B cell (primary cell): Measurements from ENCODE around the gene ADK. TPM values are rescaled to one million over a fixed set of nuclear protein-coding genes. Genes with fewer than 3 reads are reported as not detected.

Source experiments
- ATAC-seq: fragments of 200-7000 bp; cut with Tn5 transposase; one replicate; pipeline ENCODE4 v1.10.0; 2021; ENCODE audit warnings: low read depth, mild to moderate bottlenecking, moderate number of reproducible peaks, moderate library complexity
- CTCF ChIA-PET: fragments of 350-600 bp; sonication (Branson Sonifier 250); formaldehyde crosslinking; loops from one replicate; lab custom pipeline; 2021; ENCODE audit warnings: antibody characterized with exemption, inconsistent platforms; lab: Charles Lee
- POLR2A ChIA-PET: fragments of 350-600 bp; sonication (Branson Sonifier 250); formaldehyde crosslinking; loops from one replicate; lab custom pipeline; 2021; ENCODE audit warnings: antibody characterized with exemption; lab: Charles Lee
- DNase-seq: peaks from one replicate; pipeline ENCODE4 v3.0.0; 2013
- H2AFZ ChIP-seq: 2 replicates; pipeline ENCODE4 v1.6.1; 2012; ENCODE audit warnings: mild to moderate bottlenecking, low read depth, low read length; ENCODE audit not compliant: insufficient read depth, poor library complexity, severe bottlenecking
- H3K27ac ChIP-seq, 2 donors: 1 replicate in 1 of 2; 2 replicates in 1 of 2; pipeline ENCODE4 v1.5.1; 2012 to 2013; ENCODE audit warnings: low read length in 2 of 2, mild to moderate bottlenecking in 2 of 2, moderate library complexity in 1 of 2
- H3K27me3 ChIP-seq, 4 experiments: fragments of 200-600 bp in 1 of 4; sonication (generic) in 1 of 4; replicated peaks in 1 of 4; 1 replicate in 2 of 4; 2 replicates in 2 of 4; pipeline versions ENCODE4 v1.6.1 to v1.7.0; 2013 to 2016; ENCODE audit warnings: low read length in 3 of 4, mild to moderate bottlenecking in 2 of 4, mixed read lengths in 1 of 4, moderate library complexity in 1 of 4; ENCODE audit not compliant: insufficient read depth in 4 of 4, control insufficient read depth in 3 of 4; ENCODE audit errors: control extremely low read depth in 1 of 4
- H3K36me3 ChIP-seq, 2 experiments: replicated peaks in 1 of 2; 1 replicate in 1 of 2; 2 replicates in 1 of 2; pipeline versions ENCODE4 v1.6.1 to v1.7.1; 2013; ENCODE audit warnings: low read length in 1 of 2; ENCODE audit not compliant: insufficient read depth in 2 of 2, control insufficient read depth in 1 of 2; ENCODE audit errors: control extremely low read depth in 1 of 2, extremely low read depth in 1 of 2
- H3K4me1 ChIP-seq, 2 donors: fragments of 200-600 bp in 1 of 2; sonication (generic) in 1 of 2; 1 replicate in 1 of 2; 2 replicates in 1 of 2; pipeline versions ENCODE4 v1.5.1 to v1.6.1; 2013 to 2017; ENCODE audit warnings: low read length in 2 of 2; ENCODE audit not compliant: control insufficient read depth in 2 of 2, insufficient read depth in 2 of 2
- H3K4me2 ChIP-seq: replicated peaks from 2 replicates; pipeline ENCODE3; 2012; ENCODE audit warnings: mild to moderate bottlenecking, low read depth, low read length; ENCODE audit not compliant: poor library complexity, severe bottlenecking
- H3K4me3 ChIP-seq, 5 experiments: fragments of 200-600 bp in 1 of 5; sonication (generic) in 1 of 5; 1 replicate in 3 of 5; 2 replicates in 2 of 5; pipeline versions ENCODE4 v1.5.1 to v1.7.0; 2011 to 2016; ENCODE audit warnings: low read length in 4 of 5, mild to moderate bottlenecking in 4 of 5, low read depth in 2 of 5, control low read depth in 1 of 5, moderate library complexity in 1 of 5; ENCODE audit not compliant: insufficient read depth in 1 of 5; ENCODE audit errors: control extremely low read depth in 1 of 5, extremely low read depth in 1 of 5
- H3K79me2 ChIP-seq: fragments of 200-600 bp; sonication (generic); one replicate; pipeline ENCODE4 v1.6.0; 2016; ENCODE audit warnings: low read length; ENCODE audit not compliant: control insufficient read depth, insufficient read depth
- H3K9ac ChIP-seq: fragments of 200-600 bp; sonication (generic); 2 replicates; pipeline ENCODE4 v1.6.1; 2017; ENCODE audit warnings: mild to moderate bottlenecking, low read length, moderate library complexity
- H3K9me3 ChIP-seq, 3 donors: one replicate each; pipeline versions ENCODE4 v1.6.1 to v1.7.1; 2013; ENCODE audit warnings: low read length in 2 of 3; ENCODE audit not compliant: control insufficient read depth in 2 of 3, insufficient read depth in 1 of 3; ENCODE audit errors: control extremely low read depth in 1 of 3
- H4K20me1 ChIP-seq: 2 replicates; pipeline ENCODE4 v1.6.0; 2012; ENCODE audit warnings: mild to moderate bottlenecking, low read length; ENCODE audit not compliant: insufficient read depth, control insufficient read depth, poor library complexity, severe bottlenecking
- H3K27ac Mint-ChIP-seq: one replicate; pipeline ENCODE4 v1.8.0; 2021; ENCODE audit warnings: mixed read lengths
- H3K27me3 Mint-ChIP-seq: one replicate; pipeline ENCODE4 v1.8.0; 2021; ENCODE audit warnings: mixed read lengths
- H3K4me1 Mint-ChIP-seq: one replicate; pipeline ENCODE4 v1.8.0; 2021; ENCODE audit warnings: mixed read lengths
- H3K4me3 Mint-ChIP-seq: one replicate; pipeline ENCODE4 v1.8.0; 2021; ENCODE audit warnings: mixed read lengths
- H3K9me3 Mint-ChIP-seq: one replicate; pipeline ENCODE4 v1.8.0; 2022; ENCODE audit warnings: mixed read lengths; ENCODE audit not compliant: insufficient read depth
- EZH2 ChIP-seq: IDR thresholded peaks from 2 replicates; pipeline ENCODE4 v1.6.1; 2012; ENCODE audit warnings: borderline replicate concordance, low read depth, mild to moderate bottlenecking, moderate library complexity, low read length; ENCODE audit not compliant: insufficient read depth, poor library complexity, severe bottlenecking
- WGBS: methylation state at CpG from one replicate; pipeline ENCODE4 v1.1.5; 2013; ENCODE audit warnings: missing lambda C conversion rate; ENCODE audit not compliant: insufficient coverage; 5-methylcytosine and 5-hydroxymethylcytosine counted together
- intact Hi-C: fragments of 100-400 bp; cut with micrococcal nuclease; formaldehyde crosslinking; loops from one replicate; pipeline ENCODE4 v1.10.0; 2022
- polyA plus RNA-seq: library from polyadenylated mRNA; depleted of rRNA; stranded (reverse); fragments of >200 nt; gene quantifications from 2 replicates; pipeline ENCODE4 v1.2.3, GENCODE V29; 2012
- total RNA-seq, 2 donors: library from RNA; stranded (reverse); fragments of 120-200 nt in 1 of 2; gene quantifications; 1 replicate in 1 of 2; 2 replicates in 1 of 2; pipeline versions ENCODE4 v1.2.3 to v1.2.4, GENCODE V29; 2013 to 2022
- TF ChIP-seq, protein P1 (sequence below): fragments of 200-600 bp; IDR thresholded peaks from one replicate; pipeline ENCODE4 v1.8.0; 2022; ENCODE audit warnings: antibody characterized with exemption, mild to moderate bottlenecking

The ADK gene
- total and polyA plus RNA-seq, 2 donors (not counting 1 experiment from before 2014, with no cell fraction given), result 37.2 to 52.6 TPM

DNA sequence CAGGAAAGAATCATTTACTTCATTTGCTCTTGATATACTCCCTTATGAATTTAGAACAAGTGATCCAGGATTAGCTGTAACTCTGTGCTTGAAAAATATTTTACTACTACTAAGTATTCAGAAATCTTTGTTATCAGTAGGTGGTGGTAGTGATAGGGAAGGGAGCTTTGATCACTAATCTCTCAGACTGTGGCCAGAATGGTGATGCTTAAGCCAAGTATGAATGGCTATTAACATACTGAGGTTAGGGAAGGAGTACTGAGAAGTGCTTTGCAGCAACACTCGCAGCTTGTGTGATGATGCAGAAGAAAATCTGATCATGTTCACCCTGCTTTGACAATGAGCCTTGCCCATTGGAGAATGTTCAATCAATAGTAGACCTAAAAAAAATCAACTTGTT, 29.7 kb upstream of the ADK start:
- Histone ChIP-seq H3K79me2 (no peaks in the 10 kb centered on the region), H2AFZ (no peak overlapping the region), H4K20me1 (no peaks in the 10 kb centered on the region), H3K36me3 (peaks cover 14 to 83% of the 10 kb centered on the region in 2 experiments), H3K4me1 (no peaks in the 10 kb centered on the region), H3K4me3 (no peak overlapping the region), H3K9ac (no peak overlapping the region), H3K4me2 (no peak overlapping the region), H3K9me3 (no peaks in the 10 kb centered on the region), H3K27me3 (no peaks in the 10 kb centered on the region), H3K27ac (no peak overlapping the region)
- no peak overlapping the region for H3K4me3 Mint-ChIP-seq
- TF ChIP-seq EZH2, result no peak
- TF ChIP-seq, protein P1, sequence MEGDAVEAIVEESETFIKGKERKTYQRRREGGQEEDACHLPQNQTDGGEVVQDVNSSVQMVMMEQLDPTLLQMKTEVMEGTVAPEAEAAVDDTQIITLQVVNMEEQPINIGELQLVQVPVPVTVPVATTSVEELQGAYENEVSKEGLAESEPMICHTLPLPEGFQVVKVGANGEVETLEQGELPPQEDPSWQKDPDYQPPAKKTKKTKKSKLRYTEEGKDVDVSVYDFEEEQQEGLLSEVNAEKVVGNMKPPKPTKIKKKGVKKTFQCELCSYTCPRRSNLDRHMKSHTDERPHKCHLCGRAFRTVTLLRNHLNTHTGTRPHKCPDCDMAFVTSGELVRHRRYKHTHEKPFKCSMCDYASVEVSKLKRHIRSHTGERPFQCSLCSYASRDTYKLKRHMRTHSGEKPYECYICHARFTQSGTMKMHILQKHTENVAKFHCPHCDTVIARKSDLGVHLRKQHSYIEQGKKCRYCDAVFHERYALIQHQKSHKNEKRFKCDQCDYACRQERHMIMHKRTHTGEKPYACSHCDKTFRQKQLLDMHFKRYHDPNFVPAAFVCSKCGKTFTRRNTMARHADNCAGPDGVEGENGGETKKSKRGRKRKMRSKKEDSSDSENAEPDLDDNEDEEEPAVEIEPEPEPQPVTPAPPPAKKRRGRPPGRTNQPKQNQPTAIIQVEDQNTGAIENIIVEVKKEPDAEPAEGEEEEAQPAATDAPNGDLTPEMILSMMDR, result no peak
- POLR2A ChIA-PET, result interaction anchor here (0.6 kb wide), 1 partner anchor 310 kb away, joined by 3 read pairs; no protein-coding TSS in a partner anchor
- DNase-seq (no peak), ATAC-seq (no peak)
- no peaks in the 10 kb centered on the region for H3K4me1 Mint-ChIP-seq
- CTCF ChIA-PET, result interaction anchor here (0.6 to 2.2 kb wide), 4 partner anchors 30 to 301 kb away, joined by 3 to 6 read pairs (median 4); partner anchors contain the start of genes ADK and AP3M1
- H3K27me3 Mint-ChIP-seq, result no peaks in the 10 kb centered on the region
- no CpG with 5 or more reads among the region's 1 CpG for WGBS
- intact Hi-C loops, result no loop called here
- H3K9me3 Mint-ChIP-seq, result no peaks in the 10 kb centered on the region
- H3K27ac Mint-ChIP-seq, result no peak overlapping the region

DNA sequence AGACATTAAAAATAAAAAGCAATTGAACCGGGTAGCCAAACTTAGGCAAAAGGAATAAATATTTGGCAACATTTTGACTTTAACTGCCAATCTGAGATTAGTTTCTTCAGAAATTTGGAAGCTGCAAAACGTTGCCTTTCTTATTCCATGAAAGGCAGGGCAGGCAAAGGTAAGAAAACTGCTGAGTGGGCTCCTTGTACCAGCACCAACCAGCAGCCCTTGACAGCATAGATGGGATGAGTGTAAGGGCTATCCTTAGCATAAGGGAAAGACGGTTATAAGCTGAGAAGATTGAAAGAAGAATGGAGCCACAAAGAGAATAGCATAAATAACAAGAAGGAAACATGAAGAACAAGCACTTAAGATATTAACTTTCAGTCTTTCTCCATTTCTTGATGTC, 29.0 kb upstream of the ADK start:
- Mint-ChIP-seq H3K4me3 (no peak overlapping the region), H3K9me3 (no peaks in the 10 kb centered on the region), H3K27ac (peak overlapping the region; percentile 29), H3K4me1 (no peaks in the 10 kb centered on the region), H3K27me3 (no peaks in the 10 kb centered on the region)
- Histone ChIP-seq H4K20me1 (no peaks in the 10 kb centered on the region), H3K4me1 (no peaks in the 10 kb centered on the region), H3K9me3 (no peaks in the 10 kb centered on the region), H2AFZ (no peak overlapping the region), H3K27me3 (no peaks in the 10 kb centered on the region), H3K4me3 (no peak overlapping the region), H3K9ac (no peak overlapping the region), H3K79me2 (no peaks in the 10 kb centered on the region), H3K4me2 (no peak overlapping the region), H3K36me3 (peaks cover 14 to 86% of the 10 kb centered on the region in 2 experiments), H3K27ac (no peak overlapping the region)
- TF ChIP-seq, protein P1, result no peak
- no peak for TF ChIP-seq EZH2
- ChIA-PET CTCF (interaction anchor here (0.6 to 2.2 kb wide), 5 partner anchors 29 to 302 kb away, joined by 3 to 10 read pairs (median 5); partner anchors contain the start of genes ADK and AP3M1), POLR2A (no interaction called here)
- ATAC-seq (no peak), DNase-seq (no peak)
- intact Hi-C loops, result no loop called here
- 94% methylated on average over 2 of the region's 3 CpGs for WGBS
